Calu3 (cell line): ENCODE measurements around the gene REM2. TPM values are rescaled to one million over a fixed set of nuclear protein-coding genes. Genes with fewer than 3 reads are reported as not detected.

Experiments
- BruUV-seq: library from RNA; stranded (reverse); fragments of 400-500 nt; replicated peaks from 2 replicates; lab custom pipeline; 2021; lab: Mats Ljungman, UMichigan
- CTCF ChIA-PET: fragments of 300-600 bp; sonication (Branson Sonifier 250); formaldehyde crosslinking; loops from one replicate; lab custom pipeline; 2022; ENCODE audit warnings: antibody characterized with exemption; lab: Charles Lee
- DNase-seq: peaks from one replicate; pipeline ENCODE4 v3.0.0; 2022
- H3K27ac Mint-ChIP-seq: one replicate; pipeline ENCODE4 v1.8.0; 2022; ENCODE audit warnings: mixed read lengths; ENCODE audit not compliant: unreplicated experiment
- H3K27me3 Mint-ChIP-seq: one replicate; pipeline ENCODE4 v1.8.0; 2022; ENCODE audit warnings: mixed read lengths; ENCODE audit not compliant: unreplicated experiment
- H3K36me3 Mint-ChIP-seq: one replicate; pipeline ENCODE4 v1.8.0; 2022; ENCODE audit warnings: mild to moderate bottlenecking, moderate library complexity, mixed read lengths; ENCODE audit not compliant: insufficient read depth, unreplicated experiment
- H3K4me1 Mint-ChIP-seq: one replicate; pipeline ENCODE4 v1.8.0; 2022; ENCODE audit warnings: mild to moderate bottlenecking, low read depth, mixed read lengths; ENCODE audit not compliant: unreplicated experiment
- H3K4me3 Mint-ChIP-seq: one replicate; pipeline ENCODE4 v1.8.0; 2022; ENCODE audit warnings: mild to moderate bottlenecking, low read depth, moderate library complexity, mixed read lengths; ENCODE audit not compliant: unreplicated experiment
- H3K9me3 Mint-ChIP-seq: one replicate; pipeline ENCODE4 v1.8.0; 2022; ENCODE audit warnings: low read depth, mixed read lengths; ENCODE audit not compliant: unreplicated experiment
- intact Hi-C: fragments of 100-400 bp; cut with micrococcal nuclease; formaldehyde crosslinking; loops from one replicate; pipeline ENCODE4 v1.10.0; 2022; ENCODE audit not compliant: unreplicated experiment
- total RNA-seq: library from RNA; stranded (reverse); gene quantifications from 2 replicates; pipeline ENCODE4 v1.2.3, GENCODE V29; 2022
- TF ChIP-seq, protein P1 (sequence below): fragments of 200-600 bp; IDR thresholded peaks from one replicate; pipeline ENCODE4 v1.8.0; 2022; ENCODE audit warnings: antibody characterized with exemption; ENCODE audit not compliant: unreplicated experiment

Gene REM2
- total RNA-seq, 1 experiment from 2014 or later = 0.85 TPM

DNA sequence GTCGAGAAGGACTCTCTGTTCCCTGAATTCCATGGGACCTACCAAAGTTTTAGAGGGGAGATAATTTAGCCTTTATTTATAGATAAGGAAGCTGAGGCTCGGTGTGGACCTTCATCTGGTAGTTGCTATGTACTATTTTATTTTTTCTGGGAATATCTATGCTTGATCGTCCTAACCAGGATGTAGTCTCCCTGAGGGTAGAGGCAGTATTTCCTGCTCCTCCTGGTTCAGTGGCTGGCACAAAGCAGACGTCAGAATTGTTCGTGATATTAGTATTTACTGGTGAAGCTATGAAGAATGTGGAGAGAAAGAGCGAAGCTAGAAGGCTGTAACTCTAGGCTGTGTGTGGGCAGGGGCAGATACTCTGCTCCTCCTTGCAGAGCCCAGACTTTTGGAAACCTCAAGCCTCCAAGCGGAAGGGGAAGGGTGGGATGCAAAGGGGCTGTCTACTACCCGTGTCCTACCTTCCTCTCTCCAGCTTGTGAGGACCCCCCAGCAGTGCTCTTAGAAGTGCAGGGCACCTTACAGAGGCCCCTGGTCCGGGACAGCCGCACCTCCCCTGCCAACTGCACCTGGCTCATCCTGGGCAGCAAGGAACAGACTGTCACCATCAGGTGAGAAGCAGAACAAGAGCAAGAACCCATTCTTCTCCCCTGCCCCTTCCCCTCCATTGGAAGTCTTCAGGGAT, 10.0 kb upstream of the REM2 start:
- Mint-ChIP-seq H3K4me3 (peak overlapping the region; percentile 80), H3K27me3 (no peaks in the 10 kb centered on the region), H3K27ac (peak overlapping the region; percentile 73), H3K4me1 (peaks cover 8% of the 10 kb centered on the region), H3K9me3 (no peaks in the 10 kb centered on the region), H3K36me3 (peaks cover 46% of the 10 kb centered on the region)
- BruUV-seq = no TSS peak
- intact Hi-C loops = loop anchor here (1.0 kb wide), 1 partner anchor 27 kb away; no protein-coding TSS in a partner anchor
- CTCF ChIA-PET = interaction anchor here (0.6 to 2.2 kb wide), 7 partner anchors 16 to 539 kb away, joined by 3 to 6 read pairs (median 4); no protein-coding TSS in a partner anchor
- TF ChIP-seq, protein P1, sequence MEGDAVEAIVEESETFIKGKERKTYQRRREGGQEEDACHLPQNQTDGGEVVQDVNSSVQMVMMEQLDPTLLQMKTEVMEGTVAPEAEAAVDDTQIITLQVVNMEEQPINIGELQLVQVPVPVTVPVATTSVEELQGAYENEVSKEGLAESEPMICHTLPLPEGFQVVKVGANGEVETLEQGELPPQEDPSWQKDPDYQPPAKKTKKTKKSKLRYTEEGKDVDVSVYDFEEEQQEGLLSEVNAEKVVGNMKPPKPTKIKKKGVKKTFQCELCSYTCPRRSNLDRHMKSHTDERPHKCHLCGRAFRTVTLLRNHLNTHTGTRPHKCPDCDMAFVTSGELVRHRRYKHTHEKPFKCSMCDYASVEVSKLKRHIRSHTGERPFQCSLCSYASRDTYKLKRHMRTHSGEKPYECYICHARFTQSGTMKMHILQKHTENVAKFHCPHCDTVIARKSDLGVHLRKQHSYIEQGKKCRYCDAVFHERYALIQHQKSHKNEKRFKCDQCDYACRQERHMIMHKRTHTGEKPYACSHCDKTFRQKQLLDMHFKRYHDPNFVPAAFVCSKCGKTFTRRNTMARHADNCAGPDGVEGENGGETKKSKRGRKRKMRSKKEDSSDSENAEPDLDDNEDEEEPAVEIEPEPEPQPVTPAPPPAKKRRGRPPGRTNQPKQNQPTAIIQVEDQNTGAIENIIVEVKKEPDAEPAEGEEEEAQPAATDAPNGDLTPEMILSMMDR = no peak
- DNase-seq = no peak

DNA sequence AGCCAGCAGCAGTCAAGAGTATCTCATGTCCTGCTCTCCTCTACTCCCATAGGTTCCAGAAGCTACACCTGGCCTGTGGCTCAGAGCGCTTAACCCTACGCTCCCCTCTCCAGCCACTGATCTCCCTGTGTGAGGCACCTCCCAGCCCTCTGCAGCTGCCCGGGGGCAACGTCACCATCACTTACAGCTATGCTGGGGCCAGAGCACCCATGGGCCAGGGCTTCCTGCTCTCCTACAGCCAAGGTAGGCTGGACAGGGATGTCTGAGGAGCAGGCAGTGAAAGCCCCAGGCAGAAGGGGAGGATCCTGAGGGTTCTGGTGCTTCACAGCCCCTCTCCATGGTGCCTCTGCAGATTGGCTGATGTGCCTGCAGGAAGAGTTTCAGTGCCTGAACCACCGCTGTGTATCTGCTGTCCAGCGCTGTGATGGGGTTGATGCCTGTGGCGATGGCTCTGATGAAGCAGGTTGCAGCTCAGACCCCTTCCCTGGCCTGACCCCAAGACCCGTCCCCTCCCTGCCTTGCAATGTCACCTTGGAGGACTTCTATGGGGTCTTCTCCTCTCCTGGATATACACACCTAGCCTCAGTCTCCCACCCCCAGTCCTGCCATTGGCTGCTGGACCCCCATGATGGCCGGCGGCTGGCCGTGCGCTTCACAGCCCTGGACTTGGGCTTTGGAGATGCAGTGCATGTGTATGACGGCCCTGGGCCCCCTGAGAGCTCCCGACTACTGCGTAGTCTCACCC, 7.8 kb upstream of the REM2 start:
- DNase-seq = no peak
- TF ChIP-seq, protein P1 = no peak
- Mint-ChIP-seq H3K27me3 (no peaks in the 10 kb centered on the region), H3K9me3 (no peaks in the 10 kb centered on the region), H3K4me3 (no peak overlapping the region), H3K27ac (no peak overlapping the region), H3K36me3 (peaks cover 56% of the 10 kb centered on the region), H3K4me1 (peaks cover 8% of the 10 kb centered on the region)
- CTCF ChIA-PET = no interaction called here
- intact Hi-C loops = no loop called here
- BruUV-seq = no TSS peak

DNA sequence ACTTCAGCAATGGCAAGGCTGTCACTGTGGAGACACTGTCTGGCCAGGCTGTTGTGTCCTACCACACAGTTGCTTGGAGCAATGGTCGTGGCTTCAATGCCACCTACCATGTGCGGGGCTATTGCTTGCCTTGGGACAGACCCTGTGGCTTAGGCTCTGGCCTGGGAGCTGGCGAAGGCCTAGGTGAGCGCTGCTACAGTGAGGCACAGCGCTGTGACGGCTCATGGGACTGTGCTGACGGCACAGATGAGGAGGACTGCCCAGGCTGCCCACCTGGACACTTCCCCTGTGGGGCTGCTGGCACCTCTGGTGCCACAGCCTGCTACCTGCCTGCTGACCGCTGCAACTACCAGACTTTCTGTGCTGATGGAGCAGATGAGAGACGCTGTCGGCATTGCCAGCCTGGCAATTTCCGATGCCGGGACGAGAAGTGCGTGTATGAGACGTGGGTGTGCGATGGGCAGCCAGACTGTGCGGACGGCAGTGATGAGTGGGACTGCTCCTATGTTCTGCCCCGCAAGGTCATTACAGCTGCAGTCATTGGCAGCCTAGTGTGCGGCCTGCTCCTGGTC, 7.2 kb upstream of the REM2 start:
- CTCF ChIA-PET = no interaction called here
- TF ChIP-seq, protein P1 = no peak

DNA sequence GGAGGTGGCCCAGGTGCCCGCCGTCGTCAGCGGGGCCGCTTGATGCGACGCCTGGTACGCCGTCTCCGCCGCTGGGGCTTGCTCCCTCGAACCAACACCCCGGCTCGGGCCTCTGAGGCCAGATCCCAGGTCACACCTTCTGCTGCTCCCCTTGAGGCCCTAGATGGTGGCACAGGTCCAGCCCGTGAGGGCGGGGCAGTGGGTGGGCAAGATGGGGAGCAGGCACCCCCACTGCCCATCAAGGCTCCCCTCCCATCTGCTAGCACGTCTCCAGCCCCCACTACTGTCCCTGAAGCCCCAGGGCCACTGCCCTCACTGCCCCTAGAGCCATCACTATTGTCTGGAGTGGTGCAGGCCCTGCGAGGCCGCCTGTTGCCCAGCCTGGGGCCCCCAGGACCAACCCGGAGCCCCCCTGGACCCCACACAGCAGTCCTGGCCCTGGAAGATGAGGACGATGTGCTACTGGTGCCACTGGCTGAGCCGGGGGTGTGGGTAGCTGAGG, 6.0 kb upstream of the REM2 start:
- BruUV-seq = no TSS peak
- Mint-ChIP-seq H3K4me1 (peaks cover 15% of the 10 kb centered on the region), H3K9me3 (no peaks in the 10 kb centered on the region), H3K27ac (no peak overlapping the region), H3K27me3 (no peaks in the 10 kb centered on the region), H3K4me3 (no peak overlapping the region), H3K36me3 (peaks cover 49% of the 10 kb centered on the region)
- TF ChIP-seq, protein P1 = no peak
- CTCF ChIA-PET = no interaction called here
- intact Hi-C loops = no loop called here
- no peak for DNase-seq

More for the DNA sequence above, 7.2 kb upstream of the REM2 start:
- intact Hi-C loops = no loop called here
- Mint-ChIP-seq H3K27me3 (no peaks in the 10 kb centered on the region), H3K4me1 (peaks cover 8% of the 10 kb centered on the region), H3K9me3 (no peaks in the 10 kb centered on the region), H3K36me3 (peaks cover 55% of the 10 kb centered on the region), H3K4me3 (no peak overlapping the region), H3K27ac (no peak overlapping the region)
- no peak for DNase-seq
- no TSS peak for BruUV-seq
